HG03354 (cell line): ENCODE measurements around the gene CBL.

Experiments used
- ATAC-seq: cut with Tn5 transposase; IDR thresholded peaks from one replicate; pipeline ENCODE4 v1.9.1; 2021; ENCODE audit warnings: mild to moderate bottlenecking; ENCODE audit not compliant: unreplicated experiment, poor library complexity, severe bottlenecking

The CBL gene

DNA sequence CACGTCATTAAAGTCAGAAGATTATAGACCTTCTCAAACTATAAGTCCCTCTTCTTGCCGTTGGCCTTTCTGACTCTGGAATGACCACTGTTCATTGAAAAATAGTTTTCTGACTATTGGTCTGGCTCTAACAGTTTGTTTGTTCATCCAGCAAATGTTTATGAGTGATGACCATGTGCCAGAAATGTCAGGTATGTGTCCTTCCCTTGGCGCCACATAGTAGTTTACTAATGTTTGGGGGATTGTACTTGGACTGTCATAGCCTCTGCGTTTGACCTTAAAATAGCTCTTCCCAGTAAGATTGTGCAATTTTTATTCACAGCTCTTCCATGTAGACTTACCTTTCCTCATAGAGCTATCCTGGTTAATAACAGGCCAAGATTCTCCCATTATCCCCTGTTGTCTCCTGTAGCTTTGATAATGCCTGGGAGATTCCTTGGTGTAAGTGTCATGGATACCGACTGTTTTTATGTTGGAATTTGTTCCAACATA, 97.1 kb downstream of the CBL start:
- ATAC-seq, result no peak

DNA sequence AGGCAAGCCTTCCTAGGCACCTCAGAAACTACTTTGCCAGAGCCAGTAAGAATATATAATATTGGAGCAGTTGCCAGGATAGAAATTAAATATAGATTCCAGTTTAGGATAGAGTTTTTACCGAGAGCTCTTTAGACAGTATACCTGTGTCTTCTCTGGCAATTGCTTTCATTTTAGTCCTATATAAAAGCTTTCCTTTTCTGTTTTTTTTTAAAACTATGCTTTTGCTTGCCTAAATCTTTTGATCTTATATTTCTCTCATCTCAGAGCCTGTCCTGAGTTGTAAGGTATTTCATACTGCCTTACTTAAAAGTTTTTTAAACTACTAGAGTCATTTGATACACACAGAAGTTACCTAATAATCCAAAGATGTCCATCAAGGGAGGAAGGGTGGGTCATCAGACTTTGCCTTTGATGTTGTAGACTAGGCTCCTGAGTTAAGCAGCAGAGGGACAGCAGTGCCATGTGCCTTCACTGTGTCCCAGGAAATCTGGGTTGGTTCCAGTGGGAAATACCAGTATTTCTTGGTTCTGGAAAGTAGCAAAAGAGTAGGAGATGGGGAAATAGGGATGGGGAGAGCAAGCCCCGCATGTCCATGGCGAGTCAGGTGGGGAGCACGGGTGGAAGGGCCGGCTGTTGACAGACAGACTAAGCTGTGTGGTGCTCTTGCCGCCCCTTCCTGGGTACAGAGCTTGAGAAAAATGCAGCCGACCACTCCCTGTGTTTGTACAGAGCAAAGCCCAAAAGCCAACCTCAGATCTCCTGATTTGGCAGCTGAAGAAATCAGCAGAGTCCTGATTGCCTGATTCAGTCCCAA, 99.6 kb downstream of the CBL start:
- ATAC-seq, result no peak

DNA sequence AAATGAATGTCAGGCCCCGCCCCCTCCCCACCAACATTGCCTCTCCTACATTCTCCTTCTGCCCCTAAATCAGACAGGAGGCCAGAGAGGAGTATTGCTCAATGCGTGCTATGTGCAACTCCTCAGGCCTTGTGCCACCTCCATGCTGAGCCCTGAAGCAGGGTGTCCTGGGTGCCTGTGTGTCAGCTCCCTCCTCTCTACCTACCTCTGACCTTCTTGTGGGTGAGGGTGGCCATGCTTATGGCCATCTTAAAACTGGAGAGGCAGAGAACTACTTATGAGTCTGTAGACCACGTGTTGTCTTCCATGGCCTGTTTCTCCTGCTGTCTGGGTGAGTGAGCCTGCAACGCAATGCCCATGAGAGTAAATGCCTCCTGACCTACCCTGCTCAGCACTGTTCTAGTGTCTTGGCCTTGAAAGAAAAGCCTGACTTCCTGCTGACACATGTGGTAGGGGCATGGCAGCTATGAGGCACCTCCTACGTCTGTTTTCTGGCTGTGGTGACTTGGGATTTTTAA, 100.3 kb downstream of the CBL start:
- no peak for ATAC-seq

DNA sequence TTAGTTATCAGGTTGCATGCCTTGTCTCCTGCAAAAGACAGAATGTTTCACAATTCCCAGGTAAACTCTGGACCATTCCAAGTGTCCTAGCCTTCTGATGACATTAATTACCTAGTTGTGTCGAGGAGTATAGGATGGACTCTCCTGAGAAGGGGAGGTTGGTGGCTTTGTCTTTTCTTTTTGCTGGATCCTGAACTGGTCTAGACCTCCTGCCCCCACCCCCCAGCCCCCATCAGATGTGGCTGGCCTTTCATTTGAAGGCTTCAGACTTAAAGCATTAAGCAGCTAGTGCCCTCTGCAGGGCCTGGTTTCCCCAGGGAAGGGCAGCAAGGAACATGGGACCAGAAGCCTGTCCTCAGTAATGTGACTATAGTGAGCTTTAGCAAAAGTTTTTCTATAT, 101.1 kb downstream of the CBL start:
- no peak for ATAC-seq

DNA sequence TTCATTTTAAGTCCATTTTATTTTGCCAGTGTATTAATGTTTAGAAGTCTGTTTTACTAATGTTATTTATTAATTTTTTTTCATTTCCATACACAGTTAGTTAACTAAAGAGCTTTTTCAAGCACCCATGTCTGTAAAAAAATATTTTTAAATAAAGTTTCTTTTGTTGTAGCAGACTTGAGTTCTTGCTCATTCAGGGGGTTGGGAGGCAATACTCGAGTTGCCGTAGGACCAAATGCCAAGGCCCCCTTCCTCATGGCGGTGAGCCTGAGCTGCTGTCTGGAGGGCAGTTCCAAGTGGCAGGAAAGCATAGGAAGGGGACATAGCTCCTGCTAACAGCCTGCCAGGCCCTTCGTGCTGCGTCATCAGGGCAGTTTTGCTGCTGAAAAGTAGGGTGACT, 101.8 kb downstream of the CBL start:
- no peak for ATAC-seq

DNA sequence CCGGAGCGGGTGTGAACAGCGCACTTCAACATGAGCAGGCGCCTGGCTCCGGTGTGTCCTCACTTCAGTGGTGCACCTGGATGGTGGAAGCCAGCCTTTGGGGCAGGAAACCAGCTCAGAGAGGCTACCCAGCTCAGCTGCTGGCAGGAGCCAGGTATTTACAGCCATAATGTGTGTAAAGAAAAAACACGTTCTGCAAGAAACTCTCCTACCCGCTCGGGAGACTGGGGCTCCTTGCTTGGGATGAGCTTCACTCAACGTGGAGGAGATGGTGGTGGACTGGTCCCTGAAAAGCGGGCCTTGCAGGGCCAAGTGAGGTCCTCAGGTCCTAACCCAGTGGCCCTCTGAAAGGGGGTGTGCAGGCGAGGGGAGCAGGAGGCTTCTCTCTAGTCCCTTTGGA, 103.3 kb downstream of the CBL start:
- ATAC-seq, result no peak

DNA sequence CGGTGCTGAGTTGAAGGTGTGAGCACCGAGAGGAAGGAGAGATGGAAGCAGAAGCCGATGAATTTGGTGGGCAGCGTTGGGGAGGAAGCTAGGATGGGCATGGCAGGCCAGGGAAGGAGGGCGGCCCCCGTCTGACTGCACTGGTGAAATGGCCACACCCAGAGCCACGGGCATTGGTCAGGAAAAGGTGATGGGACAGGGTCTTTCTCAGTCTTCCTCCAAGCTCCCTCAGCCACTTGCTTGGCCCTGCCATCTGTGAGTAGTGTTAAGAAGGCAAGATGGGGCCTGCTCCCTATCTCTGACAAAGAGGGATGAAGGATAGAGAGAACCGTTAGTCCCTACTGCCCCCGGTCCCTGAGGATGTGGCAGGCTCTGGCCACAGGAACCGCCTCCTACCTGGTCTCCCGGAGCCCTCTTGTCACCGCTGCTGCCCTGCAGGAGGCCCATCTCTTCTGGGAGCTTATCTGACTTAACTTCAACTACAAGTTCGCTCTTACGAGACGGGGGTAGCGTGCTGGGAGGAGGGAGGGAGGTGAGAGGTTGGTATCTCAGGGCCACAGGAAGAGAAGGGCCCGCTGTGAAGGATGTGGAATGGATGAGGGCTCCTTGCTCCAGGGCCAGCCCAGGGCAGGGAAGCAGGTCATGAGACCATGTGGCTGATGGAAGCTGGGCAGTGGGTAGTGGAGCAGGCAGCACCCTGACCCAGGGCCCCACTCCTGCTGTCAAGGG, 104.0 kb downstream of the CBL start:
- no peak for ATAC-seq

DNA sequence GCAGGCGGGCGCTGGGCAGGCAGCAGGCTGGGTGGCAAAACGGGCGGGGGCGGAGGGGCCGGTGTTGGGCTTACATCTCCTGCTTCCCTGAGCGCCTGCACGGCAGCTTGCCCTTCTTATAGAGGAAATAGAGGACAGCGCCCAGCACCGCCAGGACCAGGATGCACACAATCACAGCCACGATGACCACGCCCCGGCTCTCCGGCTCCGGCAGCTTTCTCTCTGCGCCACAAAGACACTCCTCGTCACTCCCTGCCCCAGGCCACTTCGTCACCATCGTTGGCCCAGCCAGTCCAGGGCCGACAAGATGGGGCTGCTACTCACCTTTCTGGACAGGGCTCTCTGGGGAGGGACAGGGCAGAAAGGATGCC, 104.5 kb downstream of the CBL start:
- no peak for ATAC-seq

DNA sequence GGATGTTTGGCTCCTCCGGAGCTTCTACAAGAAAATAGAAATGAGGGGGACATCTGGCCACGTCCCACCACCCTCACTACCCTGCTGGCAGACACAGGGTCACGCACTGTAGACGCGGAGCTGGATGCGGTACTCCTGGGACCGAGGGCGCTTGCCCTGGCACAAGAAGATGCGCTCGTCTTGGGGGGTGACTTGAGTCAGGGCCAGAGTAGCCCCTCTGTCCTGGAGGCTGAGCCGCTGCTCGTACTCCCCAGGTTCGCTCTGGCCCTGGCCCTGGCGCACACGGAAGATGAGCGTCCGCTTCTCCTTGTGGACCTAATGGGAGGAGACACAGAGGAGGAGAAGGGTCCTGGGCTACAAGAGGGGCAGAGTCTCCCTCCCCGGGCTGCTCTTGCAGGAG, 108.6 kb downstream of the CBL start:
- ATAC-seq, result no peak

DNA sequence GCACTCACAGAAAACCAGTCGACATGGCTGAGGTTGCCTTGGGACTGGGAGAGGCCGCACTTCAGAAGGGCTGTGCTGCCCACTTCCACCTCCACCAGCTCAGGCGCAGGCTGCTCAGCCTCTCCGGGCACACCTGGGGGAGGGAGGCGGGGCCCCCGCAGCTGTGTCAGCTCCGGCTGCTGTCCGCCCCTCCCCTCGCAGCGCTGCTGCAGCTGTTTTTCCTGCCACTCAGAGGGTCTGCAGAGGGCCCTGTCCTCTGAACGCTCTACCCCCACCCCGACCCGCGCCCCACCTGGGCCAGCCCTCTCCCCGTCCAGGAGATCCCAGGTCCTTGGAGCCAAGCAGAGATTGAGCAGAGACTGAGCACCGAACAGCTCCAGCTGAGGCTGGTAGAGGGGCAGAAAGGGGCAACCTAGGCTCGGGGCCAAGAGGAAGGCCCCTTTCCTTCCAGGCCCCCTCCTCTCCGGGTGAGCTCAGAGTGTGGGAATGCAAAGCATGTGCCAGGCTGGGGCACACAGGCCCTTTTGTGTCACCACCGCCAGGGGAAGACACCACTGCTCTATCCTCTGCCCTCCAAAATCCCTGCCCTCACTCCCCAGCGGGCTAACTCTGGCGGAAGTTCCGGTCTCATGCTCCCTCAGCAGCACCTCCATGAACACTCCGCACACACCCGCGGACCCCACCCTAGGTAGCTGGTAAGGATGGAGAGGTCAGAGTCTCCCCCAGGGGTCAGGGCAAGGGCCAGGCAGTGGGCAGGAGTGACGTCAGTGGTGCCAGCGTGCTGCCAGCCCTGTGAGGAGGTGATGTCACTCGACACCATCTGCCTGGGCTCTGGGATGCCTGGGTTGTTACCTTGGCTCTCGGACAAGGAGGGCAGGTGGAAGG, 109.2 kb downstream of the CBL start:
- ATAC-seq, result peak; percentile 32

DNA sequence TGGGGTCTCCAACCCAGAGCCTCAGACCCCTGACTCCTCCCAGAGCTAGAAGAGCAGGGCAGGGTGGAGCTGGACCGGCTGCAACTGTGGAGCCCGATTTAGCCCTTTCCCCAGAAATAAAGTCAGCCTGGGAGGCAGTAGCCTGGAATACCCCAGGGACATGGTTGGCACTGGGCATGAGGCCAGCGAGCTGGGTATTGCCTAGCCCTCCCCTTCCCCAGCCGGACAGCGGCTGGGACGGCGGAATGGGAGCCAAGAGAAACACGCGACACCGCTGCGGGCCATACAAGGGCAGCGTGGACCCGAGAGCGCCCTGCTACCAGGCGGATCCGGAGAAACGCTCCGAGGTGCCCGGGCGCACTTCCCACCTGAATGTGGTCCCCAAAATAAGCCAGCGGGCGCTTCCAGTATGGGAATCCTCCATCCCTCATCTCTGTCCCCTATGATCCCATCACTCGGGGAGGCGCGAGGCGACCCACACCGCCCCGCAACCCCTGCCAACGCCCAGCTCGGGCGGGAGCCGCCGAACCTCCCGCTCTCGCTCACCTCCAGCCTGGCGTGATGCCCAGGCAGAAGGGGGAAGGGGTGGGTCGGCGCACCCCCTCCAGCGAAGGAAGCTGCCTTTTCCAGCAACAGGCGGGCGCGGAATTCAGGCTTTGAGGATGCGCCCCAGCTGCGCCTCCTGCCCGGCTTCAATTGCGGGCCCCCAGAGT, 110.0 kb downstream of the CBL start:
- ATAC-seq, result no peak

DNA sequence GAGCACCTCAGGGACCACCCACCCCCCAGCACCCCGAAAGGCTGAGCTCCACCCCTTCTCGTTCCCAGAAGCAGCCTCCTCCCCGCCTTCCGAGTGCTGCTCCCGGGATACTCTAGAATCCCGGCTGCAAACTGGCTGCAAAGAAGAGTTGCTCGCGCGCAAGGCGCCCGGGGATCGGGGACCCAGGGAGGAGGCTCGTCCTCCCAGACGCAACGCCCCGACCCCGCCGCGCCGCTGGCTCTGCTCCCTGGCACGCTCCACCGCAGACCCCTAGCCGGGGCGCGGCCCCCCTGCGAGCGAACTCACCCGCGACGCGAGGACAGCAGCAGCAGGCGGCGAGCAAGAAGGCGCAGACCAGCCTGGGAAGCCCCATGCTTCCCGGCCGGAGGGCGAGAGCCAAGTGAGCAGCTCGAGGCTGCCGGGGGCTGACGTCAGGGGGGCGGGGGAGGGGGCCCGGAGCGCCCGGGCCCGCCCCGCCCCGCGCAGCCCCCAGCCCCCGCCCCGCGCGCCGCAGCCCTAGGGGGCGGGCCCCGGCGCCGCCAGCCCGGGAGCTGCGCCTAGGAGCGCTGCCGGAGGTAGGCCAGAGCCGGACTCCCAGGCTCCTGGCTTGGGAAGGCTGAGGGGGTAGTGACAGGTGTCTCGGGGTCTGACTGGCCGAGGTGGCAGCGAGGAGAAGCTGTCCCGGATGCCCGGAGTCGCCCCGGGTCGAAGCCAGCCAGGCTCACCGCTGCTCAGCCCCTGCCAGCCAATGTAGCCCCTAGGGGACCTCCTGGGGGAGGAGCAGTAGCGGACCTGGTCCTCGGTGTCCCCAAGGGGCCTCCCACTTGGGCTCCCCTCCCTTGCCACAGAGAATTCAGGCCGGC, 110.8 kb downstream of the CBL start, which contains the start of gene MCAM:
Gene MCAM, minus strand, starts transcription at position 402 of the 863 bp plus-strand sequence. Its CDS starts 29 bp downstream, at position 373.
- no peak for ATAC-seq

DNA sequence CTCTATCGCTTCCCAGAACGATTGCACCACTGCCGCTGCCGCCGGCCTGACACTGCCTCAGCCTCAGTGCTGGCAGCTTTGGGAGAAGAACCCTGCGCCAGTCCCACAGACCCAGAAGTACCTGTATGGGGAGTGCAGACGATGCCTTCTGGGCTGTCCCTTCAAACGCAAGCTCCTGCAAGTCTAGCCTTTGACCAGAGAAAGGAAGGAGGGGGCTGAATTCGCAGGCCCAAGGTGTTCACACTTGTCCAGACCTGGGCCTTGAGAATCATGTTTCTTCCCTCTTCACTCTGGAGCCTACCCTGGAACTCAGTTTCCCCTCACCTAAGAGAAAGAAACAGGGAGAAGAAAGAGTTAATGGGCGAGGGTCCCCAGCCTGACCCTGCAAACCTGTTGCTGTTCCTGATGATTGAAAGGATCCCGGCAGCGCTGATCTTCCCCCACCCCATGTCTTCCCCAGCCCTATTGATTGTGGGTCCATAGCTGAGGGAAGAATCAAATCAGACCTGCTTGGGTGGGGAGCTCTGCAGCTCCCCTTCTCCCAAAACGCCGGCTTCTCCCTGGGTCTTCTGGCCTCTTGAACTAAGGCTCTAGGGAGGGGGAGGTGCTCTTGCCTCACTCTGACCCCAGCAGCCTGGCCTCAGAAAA, 111.6 kb downstream of the CBL start:
- ATAC-seq, result no peak

DNA sequence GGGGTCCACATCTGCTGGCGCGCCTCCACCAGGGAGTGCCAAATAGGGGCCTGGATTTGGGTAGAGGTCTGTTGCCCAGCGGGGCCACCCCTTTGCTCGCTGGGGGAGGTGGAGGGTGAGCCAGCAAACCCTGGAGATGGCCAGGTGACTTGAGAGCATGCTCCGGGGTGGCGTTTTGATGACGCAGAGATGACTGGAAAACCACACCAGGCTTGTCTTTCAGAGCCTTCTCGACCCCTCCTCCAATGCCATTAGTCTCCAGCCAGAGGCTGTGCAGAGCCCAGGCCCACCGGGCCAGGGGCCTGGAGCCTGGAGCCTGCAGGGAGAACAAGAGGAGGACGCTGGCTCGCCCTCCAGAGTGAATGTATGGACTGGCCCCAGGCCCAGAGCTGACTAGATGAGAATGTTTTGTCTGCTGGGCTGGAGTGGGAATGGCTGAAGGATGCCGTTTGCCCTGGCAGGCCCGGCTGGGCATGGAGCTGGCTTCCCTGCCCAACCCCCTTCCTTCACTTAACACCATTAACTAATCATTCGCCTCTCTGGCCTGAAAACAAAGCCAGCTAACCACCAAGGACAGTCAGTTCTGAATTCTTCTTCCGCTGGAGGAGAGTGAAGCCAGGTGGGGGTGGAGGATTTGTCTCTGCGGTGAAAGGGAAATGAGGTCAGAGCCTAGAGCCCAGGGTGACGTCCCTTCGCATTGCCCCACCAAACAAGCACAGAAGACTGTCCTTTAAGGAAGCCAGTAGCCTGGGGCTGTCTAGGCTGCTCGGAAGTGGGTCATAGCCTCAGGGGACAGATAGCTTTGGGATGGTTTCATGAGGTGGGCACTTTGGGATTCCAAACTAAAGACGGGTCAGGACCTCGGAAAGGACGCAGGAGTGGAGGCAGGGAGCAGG, 112.3 kb downstream of the CBL start:
- ATAC-seq, result no peak

DNA sequence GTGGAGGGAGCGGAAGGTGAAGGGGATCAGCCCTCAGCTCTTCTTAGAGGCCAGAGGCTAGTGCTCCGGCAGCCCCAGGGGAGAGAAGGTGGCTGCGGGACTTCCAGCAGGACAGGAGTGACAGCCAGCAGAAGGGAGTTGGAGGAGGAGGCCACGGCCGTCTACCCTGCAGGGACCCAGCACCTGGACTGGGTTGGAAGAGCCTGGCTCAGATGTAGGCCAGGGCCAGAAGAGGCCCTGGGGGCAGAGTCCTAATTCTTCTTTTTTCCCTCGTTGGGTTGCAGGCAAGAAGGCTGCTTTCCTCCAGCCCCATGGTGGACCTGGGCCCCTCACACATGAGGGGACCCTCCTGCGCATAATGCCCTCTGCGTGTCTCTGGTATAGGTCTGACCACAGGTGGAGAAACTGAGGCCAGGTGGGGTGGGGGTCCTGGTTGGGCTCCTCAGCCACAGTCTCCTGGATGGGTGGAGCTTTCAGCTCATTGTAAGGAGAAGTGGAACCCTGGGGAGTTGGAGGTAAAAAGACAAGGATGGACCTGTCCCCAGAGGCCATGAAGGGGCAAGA, 113.1 kb downstream of the CBL start:
- no peak for ATAC-seq

DNA sequence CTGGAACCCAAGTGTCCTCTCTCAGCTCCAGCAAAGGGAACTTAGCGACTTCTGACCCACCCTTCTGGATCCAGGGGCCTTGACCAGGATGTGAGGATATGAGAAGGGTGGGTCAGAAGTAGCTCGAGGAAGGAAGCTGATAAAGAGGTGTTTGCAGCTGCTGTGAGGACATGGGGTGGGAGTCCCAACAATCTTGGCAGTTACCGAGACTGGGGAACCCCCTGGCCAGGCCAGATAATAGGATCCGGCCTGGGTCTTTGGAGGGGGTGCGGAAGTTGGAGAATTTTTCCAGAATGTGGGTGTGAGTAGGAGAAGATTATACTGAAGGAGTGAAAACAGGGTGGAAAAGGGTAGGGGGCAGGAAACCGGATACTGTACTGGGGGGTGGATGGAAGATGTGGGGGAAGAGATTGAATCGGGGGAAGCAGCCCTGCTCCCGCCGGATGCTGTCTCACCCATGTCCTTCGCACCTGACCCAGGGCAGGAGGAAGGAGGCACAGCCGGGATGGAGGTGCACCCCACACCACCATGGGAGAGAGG, 113.6 kb downstream of the CBL start:
- no peak for ATAC-seq
